HG02623 (cell line): ENCODE data around the gene SLC22A14.

Source experiments
- ATAC-seq: cut with Tn5 transposase; IDR thresholded peaks from one replicate; pipeline ENCODE4 v1.9.1; 2021; ENCODE audit warnings: moderate library complexity; ENCODE audit not compliant: unreplicated experiment

SLC22A14 gene

GRCh38 chr3:38343797-38344594, 61.9 kb downstream of the SLC22A14 start:
- no peak for ATAC-seq

GRCh38 chr3:38345879-38346586, 63.9 kb downstream of the SLC22A14 start:
- ATAC-seq = no peak

GRCh38 chr3:38346587-38347410, 64.7 kb downstream of the SLC22A14 start, which contains the start of gene XYLB:
TSS of gene XYLB (plus strand) at chr3:38346785. CDS start at chr3:38346869, 84 bp downstream.
- ATAC-seq = peak; percentile 97

GRCh38 chr3:38347421-38348200, 65.5 kb downstream of the SLC22A14 start:
- no peak for ATAC-seq

GRCh38 chr3:38348903-38349302, 66.8 kb downstream of the SLC22A14 start:
- ATAC-seq = no peak

GRCh38 chr3:38349684-38350359, 67.7 kb downstream of the SLC22A14 start:
- no peak for ATAC-seq

GRCh38 chr3:38353151-38353550, 71.1 kb downstream of the SLC22A14 start:
- no peak for ATAC-seq

- no peak for ATAC-seq
These were observed 72.7 kb downstream of the SLC22A14 start for GRCh38 chr3:38354588-38355330.

GRCh38 chr3:38359038-38359437, 76.9 kb downstream of the SLC22A14 start:
- ATAC-seq = no peak

GRCh38 chr3:38360345-38360744, 78.3 kb downstream of the SLC22A14 start:
- no peak for ATAC-seq

GRCh38 chr3:38361496-38361895, 79.4 kb downstream of the SLC22A14 start:
- no peak for ATAC-seq

GRCh38 chr3:38362825-38363224, 80.7 kb downstream of the SLC22A14 start:
- no peak for ATAC-seq

- no peak for ATAC-seq
These were observed 82.8 kb downstream of the SLC22A14 start for GRCh38 chr3:38364721-38365400.

- ATAC-seq = no peak
These were observed 83.5 kb downstream of the SLC22A14 start for GRCh38 chr3:38365469-38366062.

GRCh38 chr3:38366082-38366481, 84.0 kb downstream of the SLC22A14 start:
- no peak for ATAC-seq

- ATAC-seq = no peak
These were observed 85.7 kb downstream of the SLC22A14 start for GRCh38 chr3:38367779-38368178.
